MM.1S (cell line): Measurements from ENCODE around the gene MAJIN.

Source experiments
- EZH2 ChIP-seq: fragments of 300-600 bp; sonication (generic); optimal IDR thresholded peaks from 2 replicates; pipeline ENCODE3; 2017; ENCODE audit warnings: low read depth, mild to moderate bottlenecking, antibody characterized with exemption, low read length, mixed read lengths
- TF ChIP-seq, protein P1 (sequence below): fragments of 300-600 bp; sonication (generic); IDR thresholded peaks from 2 replicates; pipeline ENCODE4 v1.5.1; 2016; ENCODE audit warnings: antibody characterized with exemption, low read length, mixed read lengths

DNA sequence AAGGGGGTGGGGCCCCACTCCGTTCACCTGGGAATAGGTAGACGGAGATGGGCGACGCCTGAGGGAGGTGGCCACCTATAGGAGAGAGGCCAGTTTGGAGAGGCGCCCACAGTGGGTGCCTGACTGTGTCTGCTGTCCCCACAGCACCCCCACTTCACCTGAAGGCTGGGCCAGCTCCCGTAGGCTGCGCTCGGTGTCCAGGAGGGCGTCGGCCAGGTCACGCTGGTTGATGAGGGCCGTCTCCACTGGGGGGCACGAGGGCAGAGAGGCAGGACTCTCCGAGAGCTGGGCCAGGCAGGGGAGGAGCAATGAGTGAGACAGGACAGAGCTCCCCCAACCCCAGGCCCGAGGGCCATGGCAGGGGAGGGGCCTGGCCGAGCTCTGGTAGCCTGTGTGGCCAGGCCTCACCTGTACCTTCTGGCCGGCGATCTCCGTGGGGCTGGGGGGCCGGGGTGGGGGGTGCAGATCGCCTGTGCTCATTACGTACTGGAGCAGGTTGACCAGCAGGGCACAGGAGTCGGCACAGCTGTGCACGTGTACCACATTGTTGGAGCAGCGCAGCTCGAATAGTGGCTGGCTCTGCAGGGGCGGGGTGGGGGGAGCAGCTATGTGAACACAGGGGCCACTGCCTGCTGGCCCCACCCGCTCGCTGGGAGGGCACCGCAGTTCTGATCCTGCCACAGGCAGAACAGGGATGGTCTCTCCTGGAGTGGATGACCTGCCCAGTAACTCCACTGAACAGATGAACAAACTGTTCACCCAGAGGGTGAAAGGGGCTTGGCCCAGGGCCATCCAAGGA lies 69.6 kb downstream of the MAJIN start:
- TF ChIP-seq, protein P1, sequence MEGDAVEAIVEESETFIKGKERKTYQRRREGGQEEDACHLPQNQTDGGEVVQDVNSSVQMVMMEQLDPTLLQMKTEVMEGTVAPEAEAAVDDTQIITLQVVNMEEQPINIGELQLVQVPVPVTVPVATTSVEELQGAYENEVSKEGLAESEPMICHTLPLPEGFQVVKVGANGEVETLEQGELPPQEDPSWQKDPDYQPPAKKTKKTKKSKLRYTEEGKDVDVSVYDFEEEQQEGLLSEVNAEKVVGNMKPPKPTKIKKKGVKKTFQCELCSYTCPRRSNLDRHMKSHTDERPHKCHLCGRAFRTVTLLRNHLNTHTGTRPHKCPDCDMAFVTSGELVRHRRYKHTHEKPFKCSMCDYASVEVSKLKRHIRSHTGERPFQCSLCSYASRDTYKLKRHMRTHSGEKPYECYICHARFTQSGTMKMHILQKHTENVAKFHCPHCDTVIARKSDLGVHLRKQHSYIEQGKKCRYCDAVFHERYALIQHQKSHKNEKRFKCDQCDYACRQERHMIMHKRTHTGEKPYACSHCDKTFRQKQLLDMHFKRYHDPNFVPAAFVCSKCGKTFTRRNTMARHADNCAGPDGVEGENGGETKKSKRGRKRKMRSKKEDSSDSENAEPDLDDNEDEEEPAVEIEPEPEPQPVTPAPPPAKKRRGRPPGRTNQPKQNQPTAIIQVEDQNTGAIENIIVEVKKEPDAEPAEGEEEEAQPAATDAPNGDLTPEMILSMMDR, result no peak
- no peak for TF ChIP-seq EZH2
